Measurements from ENCODE around the gene ADGRL2. TPM values are rescaled to one million over a fixed set of nuclear protein-coding genes. Genes with fewer than 3 reads are reported as not detected.

ADGRL2 gene
- total RNA-seq, 1 donor from 2014 or later, result 104 TPM

DNA sequence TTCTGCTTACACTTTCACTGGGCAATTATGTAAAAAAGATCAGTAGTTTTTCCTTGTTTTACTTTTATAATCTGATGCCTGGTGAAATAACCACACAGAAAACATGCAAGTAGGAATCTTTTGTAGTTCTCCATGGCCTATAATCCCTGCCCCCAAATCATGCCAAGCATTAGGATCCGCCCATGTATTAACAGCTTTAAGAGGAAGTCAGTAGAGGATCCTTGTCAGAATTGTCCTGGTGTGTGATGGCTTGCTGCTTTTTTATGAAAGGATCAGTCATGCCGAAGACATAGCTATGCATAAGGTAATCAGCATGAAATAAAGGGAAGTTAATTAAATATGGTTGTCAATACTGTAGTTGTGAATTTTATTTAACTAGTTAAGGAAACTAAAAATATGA lies 20.0 kb downstream of the ADGRL2 start:
- no peaks in the 10 kb centered on the region for H3K4me1 ChIP-seq
- H3K36me3 ChIP-seq, result no peaks in the 10 kb centered on the region
- no peak for ATAC-seq
- DNase-seq, result no peak
- H3K27ac ChIP-seq, result no peak overlapping the region
- no peaks in the 10 kb centered on the region for H3K9me3 ChIP-seq
- no peak overlapping the region for H3K4me3 ChIP-seq
- intact Hi-C loops (cut with DNase I), result no loop called here
- no peaks in the 10 kb centered on the region for H3K27me3 ChIP-seq
- TF ChIP-seq, protein P1, sequence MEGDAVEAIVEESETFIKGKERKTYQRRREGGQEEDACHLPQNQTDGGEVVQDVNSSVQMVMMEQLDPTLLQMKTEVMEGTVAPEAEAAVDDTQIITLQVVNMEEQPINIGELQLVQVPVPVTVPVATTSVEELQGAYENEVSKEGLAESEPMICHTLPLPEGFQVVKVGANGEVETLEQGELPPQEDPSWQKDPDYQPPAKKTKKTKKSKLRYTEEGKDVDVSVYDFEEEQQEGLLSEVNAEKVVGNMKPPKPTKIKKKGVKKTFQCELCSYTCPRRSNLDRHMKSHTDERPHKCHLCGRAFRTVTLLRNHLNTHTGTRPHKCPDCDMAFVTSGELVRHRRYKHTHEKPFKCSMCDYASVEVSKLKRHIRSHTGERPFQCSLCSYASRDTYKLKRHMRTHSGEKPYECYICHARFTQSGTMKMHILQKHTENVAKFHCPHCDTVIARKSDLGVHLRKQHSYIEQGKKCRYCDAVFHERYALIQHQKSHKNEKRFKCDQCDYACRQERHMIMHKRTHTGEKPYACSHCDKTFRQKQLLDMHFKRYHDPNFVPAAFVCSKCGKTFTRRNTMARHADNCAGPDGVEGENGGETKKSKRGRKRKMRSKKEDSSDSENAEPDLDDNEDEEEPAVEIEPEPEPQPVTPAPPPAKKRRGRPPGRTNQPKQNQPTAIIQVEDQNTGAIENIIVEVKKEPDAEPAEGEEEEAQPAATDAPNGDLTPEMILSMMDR (IDR thresholded peaks at IDR 0.05), result no peak

DNA sequence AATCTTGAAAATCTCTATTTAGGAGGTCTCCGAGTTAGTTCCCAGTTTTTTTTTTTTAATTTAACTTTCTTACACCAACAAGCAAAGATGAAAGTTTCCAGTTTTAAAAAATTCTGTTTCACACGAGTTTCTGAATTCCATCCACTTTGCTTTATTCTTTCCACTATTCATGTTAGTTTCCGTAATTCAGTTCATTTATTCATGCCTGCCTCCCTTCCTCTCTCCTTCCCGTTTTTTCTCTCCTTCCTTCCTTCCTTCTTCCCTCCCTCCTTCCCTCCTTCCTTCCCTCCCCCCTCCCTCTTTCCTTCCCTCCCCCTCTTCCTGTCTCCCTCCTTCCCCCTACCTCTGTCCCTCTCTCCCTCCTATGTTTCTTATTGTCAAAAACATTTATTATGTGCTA lies 22.3 kb downstream of the ADGRL2 start:
- TF ChIP-seq, protein P1 (IDR thresholded peaks at IDR 0.05), result no peak
- no peak for DNase-seq
- H3K9me3 ChIP-seq, result no peaks in the 10 kb centered on the region
- no peak overlapping the region for H3K4me3 ChIP-seq
- no peak for ATAC-seq
- H3K27ac ChIP-seq, result no peak overlapping the region
- no peaks in the 10 kb centered on the region for H3K27me3 ChIP-seq
- intact Hi-C loops (cut with DNase I), result no loop called here
- H3K36me3 ChIP-seq, result no peaks in the 10 kb centered on the region
- H3K4me1 ChIP-seq, result no peaks in the 10 kb centered on the region

DNA sequence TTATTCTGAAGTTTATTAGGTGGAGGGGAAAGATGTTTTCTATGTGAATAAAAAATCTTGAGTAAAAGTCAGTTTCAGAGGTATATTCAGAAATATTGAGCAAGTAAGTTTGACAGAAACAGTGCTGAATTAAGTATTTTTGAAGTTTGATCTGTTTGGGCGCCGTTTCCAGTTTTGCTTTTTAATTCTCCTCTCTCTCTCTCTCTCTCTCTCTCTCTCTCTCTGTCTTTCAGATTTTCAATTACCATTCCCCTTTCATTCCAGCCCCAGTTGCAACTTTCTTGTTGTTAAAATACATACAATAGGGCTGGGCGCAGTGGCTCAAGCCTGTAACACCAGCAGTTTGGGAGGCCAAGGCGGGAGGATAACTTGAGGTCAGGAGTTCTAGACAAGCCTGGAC lies 24.0 kb downstream of the ADGRL2 start:
- Histone ChIP-seq H3K36me3 (no peaks in the 10 kb centered on the region), H3K9me3 (no peaks in the 10 kb centered on the region)
- TF ChIP-seq, protein P1 (IDR thresholded peaks at IDR 0.05), result no peak

DNA sequence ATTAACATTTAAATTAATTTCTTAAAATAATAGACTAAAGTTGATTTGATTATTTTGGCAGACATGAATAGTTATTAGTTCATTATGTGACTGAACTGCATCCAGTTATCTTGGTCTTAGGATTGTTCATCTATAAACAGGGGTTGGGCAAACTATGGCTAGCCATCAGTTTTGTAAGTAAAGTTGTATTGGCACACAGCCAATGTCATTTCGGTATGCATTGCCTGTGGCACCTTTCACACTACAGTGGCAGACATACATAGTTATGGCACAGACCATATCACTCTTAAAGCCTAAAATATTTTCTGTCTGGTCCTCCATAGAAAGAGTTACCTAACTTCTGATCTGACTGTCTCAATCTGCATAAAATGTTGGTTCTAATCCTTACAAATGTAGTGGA lies 27.2 kb downstream of the ADGRL2 start:
- no peak overlapping the region for H3K27ac ChIP-seq
- H3K27me3 ChIP-seq, result no peaks in the 10 kb centered on the region
- no peaks in the 10 kb centered on the region for H3K36me3 ChIP-seq
- TF ChIP-seq, protein P1 (IDR thresholded peaks at IDR 0.05), result no peak
- ATAC-seq, result no peak
- intact Hi-C loops (cut with DNase I), result no loop called here
- H3K9me3 ChIP-seq, result no peaks in the 10 kb centered on the region
- H3K4me1 ChIP-seq, result no peaks in the 10 kb centered on the region
- H3K4me3 ChIP-seq, result no peak overlapping the region
- DNase-seq, result no peak

More for the DNA sequence above, 24.0 kb downstream of the ADGRL2 start:
- no peak for DNase-seq
- Histone ChIP-seq H3K4me1 (no peaks in the 10 kb centered on the region), H3K27ac (no peak overlapping the region), H3K27me3 (no peaks in the 10 kb centered on the region), H3K4me3 (no peak overlapping the region)
- intact Hi-C loops (cut with DNase I), result no loop called here
- no peak for ATAC-seq

DNA sequence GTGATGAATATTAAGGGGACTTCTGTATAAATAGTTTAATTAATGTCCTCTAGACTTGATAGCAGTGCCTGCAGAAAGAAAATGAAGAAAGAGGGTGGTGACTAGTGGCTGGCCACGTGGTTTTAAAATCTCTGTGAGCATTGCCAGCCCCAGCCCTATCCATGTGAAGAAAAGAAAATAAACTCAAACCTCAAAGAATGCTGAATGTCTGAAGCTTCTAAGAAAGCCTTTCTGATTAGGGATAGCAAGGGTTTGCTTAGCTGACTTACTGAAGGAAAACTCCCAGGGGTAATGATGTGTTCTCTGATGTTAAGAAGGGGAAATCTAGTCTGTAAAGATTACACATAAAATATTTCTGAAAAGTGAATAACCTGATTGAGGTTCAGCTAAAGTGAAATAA lies 31.8 kb downstream of the ADGRL2 start:
- intact Hi-C loops (cut with DNase I), result no loop called here
- DNase-seq (no peak), ATAC-seq (no peak)
- Histone ChIP-seq H3K27ac (no peak overlapping the region), H3K4me3 (no peak overlapping the region), H3K9me3 (no peaks in the 10 kb centered on the region), H3K36me3 (no peaks in the 10 kb centered on the region), H3K4me1 (no peaks in the 10 kb centered on the region), H3K27me3 (no peaks in the 10 kb centered on the region)
- TF ChIP-seq, protein P1 (IDR thresholded peaks at IDR 0.05), result no peak

DNA sequence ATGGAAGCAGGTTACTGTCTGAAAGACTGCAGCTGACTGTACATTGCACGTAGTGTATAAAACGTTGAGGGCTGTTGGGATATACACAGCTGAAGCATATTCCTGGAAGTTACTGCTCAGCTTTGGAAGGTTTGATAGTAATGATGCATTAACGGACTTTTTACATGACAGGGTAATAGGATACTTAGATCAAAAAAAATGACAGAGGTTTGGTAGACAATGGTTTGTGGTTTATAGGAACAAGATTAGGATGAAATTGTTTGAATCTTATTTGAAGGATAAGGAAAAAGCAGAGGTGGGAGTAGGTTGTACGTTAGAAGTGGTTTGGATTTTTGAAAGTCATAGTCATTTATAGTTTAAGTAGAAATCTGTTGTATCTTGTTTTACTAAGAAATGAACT lies 33.0 kb downstream of the ADGRL2 start:
- H3K27me3 ChIP-seq, result no peaks in the 10 kb centered on the region
- H3K9me3 ChIP-seq, result no peaks in the 10 kb centered on the region
- intact Hi-C loops (cut with DNase I), result no loop called here
- TF ChIP-seq, protein P1 (IDR thresholded peaks at IDR 0.05), result no peak
- no peak for ATAC-seq
- H3K4me3 ChIP-seq, result no peak overlapping the region
- H3K4me1 ChIP-seq, result no peaks in the 10 kb centered on the region
- H3K36me3 ChIP-seq, result no peaks in the 10 kb centered on the region
- H3K27ac ChIP-seq, result no peak overlapping the region
- no peak for DNase-seq
